Astrocyte (in vitro differentiated cells and primary cell): Measurements from ENCODE around the gene RPS6KB2.

Source experiments
- CTCF ChIP-seq: IDR thresholded peaks from 2 replicates; pipeline ENCODE4 v1.5.1; 2011; ENCODE audit warnings: low read depth, mild to moderate bottlenecking, inconsistent platforms, low read length, moderate library complexity; ENCODE audit not compliant: insufficient read depth
- EZH2 ChIP-seq: IDR thresholded peaks from 2 replicates; pipeline ENCODE4 v1.6.1; 2012; ENCODE audit warnings: mild to moderate bottlenecking, low read length, inconsistent platforms; ENCODE audit not compliant: insufficient read depth

GRCh38 chr11:67381244-67381972 lies 46.9 kb upstream of the RPS6KB2 start:
- TF ChIP-seq CTCF (no peak), EZH2 (no peak)
